ENCODE results near the gene TSPAN4. TPM values are rescaled to one million over a fixed set of nuclear protein-coding genes. Genes with fewer than 3 reads are reported as not detected.
A peak's percentile ranks its signal among the peaks of the same experiment; 100 is the strongest.

The TSPAN4 gene
- total and polyA plus RNA-seq, 9 of the 15 experiments (the other 6 are each of a cell fraction or from before 2014, with no cell fraction given) = 0.07 to 31.0 (median 15.7) TPM

GRCh38 chr11:875769-876301 lies 33.2 kb downstream of the TSPAN4 start (continued):
- TF ChIP-seq ZFPM2 (CRISPR knock-in tag; IDR thresholded peaks at IDR 0.05) = no peak
- no peak for TF ChIP-seq ZBTB9 (CRISPR knock-in tag; IDR thresholded peaks at IDR 0.05)
- no peak for TF ChIP-seq PHTF2 (CRISPR knock-in tag; IDR thresholded peaks at IDR 0.05)
- no peak for TF ChIP-seq EWSR1 (IDR thresholded peaks at IDR 0.05; ENCODE audit: borderline replicate concordance, low read depth, partially characterized antibody)
- no peak for TF ChIP-seq HIVEP1 (CRISPR knock-in tag; IDR thresholded peaks at IDR 0.05)
- no peak for TF ChIP-seq KLF6 (CRISPR knock-in tag; IDR thresholded peaks at IDR 0.05; ENCODE audit: borderline replicate concordance)
- TF ChIP-seq RBM14 (IDR thresholded peaks at IDR 0.05; ENCODE audit: borderline replicate concordance, insufficient read depth, low read depth, low read length) = no peak
- no peak for TF ChIP-seq ZNF586 (CRISPR knock-in tag; conservative IDR thresholded peaks at IDR 0.05)
- no peak for TF ChIP-seq DNMT1 (IDR thresholded peaks at IDR 0.05)
- no peak for TF ChIP-seq ZNF707 (CRISPR knock-in tag; conservative IDR thresholded peaks at IDR 0.05)
- TF ChIP-seq JUNB (CRISPR knock-in tag; conservative IDR thresholded peaks at IDR 0.05) = no peak
- peak; percentile 72 for TF ChIP-seq USF1 (CRISPR knock-in tag; IDR thresholded peaks at IDR 0.05)
- no peak for TF ChIP-seq HNRNPUL1 (IDR thresholded peaks at IDR 0.05; ENCODE audit: low read length)
- TF ChIP-seq GMEB1 (CRISPR knock-in tag; IDR thresholded peaks at IDR 0.05) = no peak
- TF ChIP-seq ZSCAN29 (IDR thresholded peaks at IDR 0.05) = no peak
- TF ChIP-seq ELF1 (tag; IDR thresholded peaks at IDR 0.05) = no peak
- TF ChIP-seq MEF2A (IDR thresholded peaks at IDR 0.05; ENCODE audit: control insufficient read depth, low read depth, low read length) = no peak
- no peak for TF ChIP-seq ZNF507 (tag; conservative IDR thresholded peaks at IDR 0.05)
- no peak for TF ChIP-seq RBFOX2 (IDR thresholded peaks at IDR 0.05; ENCODE audit: low read depth, low read length)
- TF ChIP-seq ARID4B (CRISPR knock-in tag; IDR thresholded peaks at IDR 0.05) = no peak
- TF ChIP-seq SREBF2 (CRISPR knock-in tag; IDR thresholded peaks at IDR 0.05) = no peak
- TF ChIP-seq CBX3 (IDR thresholded peaks at IDR 0.05; ENCODE audit: borderline replicate concordance in 1 of 2, low read length in 2 of 2) = no peak

Measured in K562 (cell line).